UCSD-AML1 (cell line): ENCODE data around the gene FGF1.

Experiments
- DNase-seq: peaks from one replicate; lab custom pipeline; 2025; ENCODE audit not compliant: unreplicated experiment; lab: John Stamatoyannopoulos, UW

Gene FGF1

DNA sequence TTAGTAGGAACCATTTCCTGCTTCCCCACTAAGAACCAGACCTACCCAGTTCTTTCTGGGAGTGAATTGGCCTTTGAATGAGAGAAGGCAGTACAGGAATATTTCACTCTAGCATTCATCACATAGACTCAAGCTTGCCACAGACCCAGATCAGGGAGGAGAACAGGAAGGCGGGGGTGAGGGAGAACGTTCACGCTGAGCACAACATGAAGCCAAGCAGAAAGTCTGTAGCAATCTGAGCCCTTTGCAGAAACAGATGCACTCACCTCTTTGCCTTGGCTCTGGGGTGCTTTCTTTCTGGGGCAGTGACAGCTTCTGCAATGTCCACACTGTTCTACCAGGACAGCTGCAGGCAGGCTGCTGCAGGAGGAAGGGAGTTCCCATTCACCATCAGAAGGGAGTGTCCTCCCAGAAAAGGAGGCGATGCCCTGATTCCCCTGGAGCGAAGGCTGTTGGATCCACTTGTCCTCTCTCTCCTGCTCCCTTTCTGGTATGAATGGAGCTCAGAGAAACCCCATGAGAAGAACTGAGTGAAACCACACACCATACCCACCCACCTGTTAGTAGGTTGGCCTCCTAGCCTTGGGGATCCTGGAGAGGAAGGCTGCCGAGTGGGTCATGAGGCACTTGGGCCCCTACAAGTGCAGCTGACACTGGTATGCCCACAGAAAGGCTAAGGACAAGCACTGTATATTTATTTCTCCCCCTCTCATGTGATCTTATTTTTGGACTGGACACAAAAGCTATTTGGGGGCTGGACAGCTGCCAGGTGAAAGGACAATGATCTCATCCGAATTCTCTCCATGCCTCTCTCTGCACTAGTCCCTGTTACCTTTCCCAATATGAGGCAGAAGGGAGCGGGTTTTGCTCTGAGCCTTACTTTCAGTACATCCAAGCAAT lies 11.7 kb upstream of the FGF1 start:
- DNase-seq = no peak

DNA sequence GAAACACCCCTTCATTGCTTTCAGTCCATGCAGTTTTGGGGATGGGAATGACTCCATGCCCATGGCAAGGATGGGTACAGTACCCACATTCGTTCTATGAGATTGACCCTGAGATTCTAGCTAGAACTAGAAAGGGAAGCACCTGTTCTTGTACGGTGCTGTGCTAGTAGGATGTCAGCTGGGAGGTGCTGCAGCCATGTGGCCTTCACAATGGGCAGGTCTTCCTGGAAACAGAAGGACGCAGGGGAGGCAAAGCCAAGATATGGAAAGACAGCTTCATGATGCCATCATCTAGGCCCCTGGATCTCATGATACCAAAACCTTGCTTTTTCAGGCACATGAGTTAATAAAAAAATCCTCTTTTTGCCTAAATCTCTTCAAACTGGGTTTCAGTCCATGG lies 10.5 kb upstream of the FGF1 start:
- no peak for DNase-seq

DNA sequence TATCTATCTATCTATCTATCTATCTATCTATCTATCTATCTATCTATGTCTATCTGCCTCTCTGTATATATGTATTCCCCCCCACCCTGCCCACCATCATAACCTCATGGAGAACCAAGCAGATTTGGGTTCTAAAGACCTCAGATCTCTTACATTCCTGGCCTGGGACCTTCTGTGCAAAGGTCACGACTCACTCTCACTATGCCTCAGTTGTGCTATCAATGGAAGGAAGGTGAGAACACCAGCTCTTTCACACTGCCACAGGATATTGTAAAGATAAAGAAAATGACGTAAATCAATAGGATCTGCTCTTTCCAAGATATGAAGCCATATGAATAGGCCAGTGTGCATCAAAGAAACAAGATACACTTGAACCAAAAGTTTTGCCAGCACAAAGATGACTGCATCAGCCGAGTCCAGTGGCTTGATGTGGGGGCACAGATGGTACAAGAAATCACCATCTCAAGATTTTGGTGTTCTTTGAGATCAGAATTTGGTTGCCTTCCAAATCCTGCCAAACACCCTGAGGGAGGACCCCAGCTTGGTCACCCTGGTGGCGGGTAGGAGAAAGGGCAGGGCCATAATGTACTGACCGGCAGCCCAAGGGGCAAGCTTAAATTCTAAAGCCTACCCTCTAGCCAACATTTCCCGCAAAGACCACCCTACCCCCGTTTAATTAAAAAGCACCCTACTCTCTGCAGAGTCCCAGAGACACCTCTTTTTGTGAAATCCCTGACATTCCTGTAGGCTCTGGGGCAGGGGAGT lies 8.4 kb upstream of the FGF1 start:
- no peak for DNase-seq

DNA sequence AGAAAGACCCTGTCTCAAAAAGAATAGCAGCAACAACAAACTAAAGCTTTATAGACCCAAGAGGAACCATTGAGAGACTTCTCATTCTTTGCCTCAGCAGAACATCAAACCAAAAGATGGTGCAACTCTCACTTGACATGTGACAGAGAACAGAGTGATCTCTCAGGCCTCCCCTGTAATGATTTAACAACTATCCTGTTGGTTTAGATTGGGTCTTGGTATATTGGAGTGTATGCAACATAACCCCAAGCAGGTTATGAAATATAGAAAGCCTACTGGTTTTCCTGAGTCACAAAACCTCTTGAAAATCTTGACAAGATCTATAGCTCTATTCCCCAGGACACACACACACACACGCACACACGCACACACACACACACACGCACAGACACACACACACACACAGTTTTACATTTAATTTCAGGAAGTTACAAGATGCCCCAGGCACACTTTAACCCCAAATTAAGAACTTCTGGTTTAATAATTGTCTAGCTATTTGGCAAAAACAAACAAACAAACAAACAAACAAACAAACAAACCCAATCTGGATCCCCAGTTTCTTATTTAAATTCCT lies 6.5 kb upstream of the FGF1 start:
- no peak for DNase-seq

DNA sequence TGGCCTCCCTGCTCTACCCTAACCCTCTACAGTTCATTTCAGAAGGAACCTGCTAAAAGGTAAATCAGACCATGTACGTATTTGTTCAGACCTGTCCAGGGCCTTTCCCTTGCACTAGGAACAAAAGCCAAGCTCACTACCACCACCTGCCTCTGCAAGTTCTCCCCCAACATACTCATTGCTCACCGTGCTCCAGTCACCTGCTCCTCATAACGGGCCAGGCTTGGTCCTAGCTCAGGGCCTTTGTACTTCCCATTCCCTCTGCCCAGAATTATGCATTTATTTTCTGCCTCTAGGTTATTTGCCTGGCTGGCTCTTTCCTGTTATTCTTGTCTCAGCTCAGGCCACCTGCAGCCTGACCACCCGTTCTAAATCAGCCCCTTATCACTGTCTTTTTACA lies 4.8 kb upstream of the FGF1 start:
- DNase-seq = no peak

DNA sequence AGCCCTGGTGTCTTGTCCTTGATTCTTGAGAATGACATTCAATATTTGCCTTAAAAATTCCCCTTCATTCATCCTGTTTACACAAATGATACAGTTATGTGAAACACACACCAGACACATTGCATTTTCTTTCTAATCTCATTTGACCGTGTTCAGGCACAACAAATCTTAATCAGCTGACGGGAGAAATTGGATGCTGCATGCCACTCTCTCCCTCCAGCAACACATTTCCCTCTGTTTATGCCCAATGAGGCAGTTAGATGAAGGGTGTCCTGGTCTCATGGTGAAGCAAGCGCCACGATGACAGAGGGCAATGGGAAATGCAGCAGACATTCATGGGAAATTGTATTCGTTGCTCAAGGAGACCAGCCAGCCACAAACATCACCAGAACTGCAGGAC lies 3.2 kb upstream of the FGF1 start:
- no peak for DNase-seq

DNA sequence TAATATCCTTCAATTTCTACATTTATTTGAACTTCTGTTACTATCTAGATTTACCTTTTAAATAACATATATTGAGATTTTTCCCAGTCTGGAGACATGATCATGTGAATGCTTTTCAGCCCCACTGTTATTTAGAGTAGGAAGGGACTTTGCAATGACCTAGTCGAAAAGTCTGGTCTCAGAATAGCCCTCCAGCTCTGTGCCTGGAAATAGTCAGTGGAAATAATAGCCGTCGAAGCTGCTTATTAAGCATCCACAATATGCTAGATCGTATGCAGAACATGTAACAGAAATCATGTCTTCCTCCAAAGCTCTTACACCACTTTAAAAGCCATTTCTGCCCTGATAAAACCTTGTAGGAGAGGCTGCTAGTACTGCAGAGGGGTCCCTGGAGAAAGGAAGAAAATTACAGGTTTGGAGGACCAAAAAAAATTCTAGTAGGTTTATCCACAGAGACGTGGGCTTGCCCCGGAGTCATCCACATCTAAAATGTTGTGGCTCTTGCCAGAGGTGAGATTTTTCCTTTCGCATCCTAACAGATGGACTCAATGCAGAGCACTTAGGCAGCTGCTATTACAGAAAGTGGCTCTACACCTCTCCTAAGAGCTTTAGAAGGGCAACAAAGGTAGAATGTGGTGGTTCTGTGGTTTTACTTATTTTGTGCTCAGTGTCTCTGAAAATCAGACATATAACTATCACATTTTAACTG lies 2.5 kb upstream of the FGF1 start:
- DNase-seq = no peak

DNA sequence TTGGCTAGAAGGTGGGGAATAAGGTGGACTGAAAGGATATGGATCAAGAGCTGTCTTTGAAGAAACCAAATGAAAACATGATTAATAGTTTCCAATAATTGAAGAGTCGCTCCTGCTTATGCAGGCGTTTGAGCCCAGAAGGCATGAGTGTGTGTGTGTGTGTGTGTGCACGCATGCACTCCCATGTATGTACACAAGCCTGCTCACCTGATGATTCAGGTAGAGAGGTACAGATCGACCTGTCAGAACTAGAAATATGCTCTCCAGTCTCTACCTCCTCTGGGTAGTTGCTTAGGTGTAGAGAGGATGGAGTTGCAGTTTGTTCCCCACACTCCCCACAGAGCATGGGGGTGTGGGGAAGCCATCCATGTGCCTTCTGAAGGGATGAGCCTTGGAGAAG lies 1.1 kb upstream of the FGF1 start:
- DNase-seq = no peak

DNA sequence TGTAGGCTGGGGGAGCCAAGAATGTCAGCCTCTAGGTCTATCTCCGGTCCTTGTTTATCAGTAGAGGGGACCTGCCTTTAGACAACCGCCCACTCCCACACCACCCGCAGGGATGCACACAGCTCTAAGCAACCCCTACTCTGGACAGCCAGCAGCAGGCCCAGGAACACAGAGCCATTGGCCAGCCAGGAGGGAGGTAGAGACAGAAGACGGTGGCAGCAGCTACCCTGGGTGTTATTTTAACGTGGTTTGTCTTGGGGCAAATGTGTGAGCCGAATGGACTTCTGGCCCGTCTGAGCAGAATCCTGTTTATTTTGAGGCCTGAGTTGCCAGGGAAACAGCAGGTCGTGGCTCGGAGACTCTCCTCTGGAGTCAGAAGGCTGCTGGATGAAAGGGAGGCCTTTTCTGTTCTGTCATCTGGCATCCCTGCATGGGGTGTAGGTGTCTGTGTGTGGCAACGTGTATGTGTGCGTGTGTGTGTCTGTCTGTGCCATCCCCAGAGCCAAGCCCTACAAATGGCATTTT lies 382 bp upstream of the FGF1 start:
- no peak for DNase-seq

DNA sequence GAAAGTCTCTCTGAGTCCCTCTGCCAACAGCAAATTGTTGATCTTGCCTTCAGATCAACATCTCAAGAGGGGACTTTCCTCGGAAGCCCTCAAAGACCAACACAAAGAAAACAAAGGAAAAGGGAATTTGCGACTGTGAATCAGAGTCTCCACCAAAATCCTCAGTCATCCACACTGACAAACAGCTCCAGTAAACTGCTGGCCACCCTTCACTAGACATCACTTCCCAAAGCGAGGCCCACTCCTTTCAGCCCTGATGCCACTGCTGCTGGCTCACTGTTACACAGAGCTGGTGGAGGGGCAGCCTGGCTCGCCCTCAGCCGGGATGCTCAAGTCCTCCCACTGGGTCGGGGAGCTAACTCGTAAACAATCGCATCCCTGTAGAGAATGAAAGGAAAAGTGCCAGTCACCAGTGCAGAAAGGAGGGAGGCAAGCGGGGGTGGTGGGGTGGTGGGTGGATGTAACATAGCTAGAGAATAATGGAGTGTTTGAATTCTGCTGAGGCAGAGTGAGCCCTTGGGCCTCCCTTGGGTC lies 1.3 kb downstream of the FGF1 start:
- no peak for DNase-seq

DNA sequence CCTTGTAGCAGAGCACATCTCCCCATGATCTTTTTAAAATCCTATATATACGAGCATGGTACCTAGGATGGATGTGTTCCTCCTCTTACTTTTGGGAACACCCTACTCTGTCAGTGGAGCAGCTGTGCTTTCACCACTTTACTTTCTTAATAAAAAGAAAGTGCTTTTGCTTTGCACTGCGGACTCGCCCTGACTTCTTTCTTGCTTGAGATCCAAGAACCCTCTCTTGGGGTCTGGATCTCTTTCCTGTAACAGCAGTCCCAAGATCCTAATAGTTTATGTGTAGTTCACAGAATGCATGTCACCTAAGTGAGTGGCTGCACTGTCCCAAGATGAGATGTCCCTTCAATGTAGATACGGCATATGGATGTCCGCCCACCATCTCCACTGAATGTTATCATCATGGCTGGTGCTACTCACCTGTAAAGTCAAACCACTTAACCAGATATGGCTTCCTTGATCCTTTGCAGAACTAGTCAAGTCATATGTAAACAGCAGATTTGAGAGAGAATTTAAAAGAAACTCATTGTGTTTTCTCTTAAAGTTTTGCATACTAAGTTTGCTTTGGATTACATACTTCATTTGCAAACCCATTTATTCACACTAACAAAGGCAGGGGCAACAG lies 1.9 kb downstream of the FGF1 start:
- DNase-seq = no peak

DNA sequence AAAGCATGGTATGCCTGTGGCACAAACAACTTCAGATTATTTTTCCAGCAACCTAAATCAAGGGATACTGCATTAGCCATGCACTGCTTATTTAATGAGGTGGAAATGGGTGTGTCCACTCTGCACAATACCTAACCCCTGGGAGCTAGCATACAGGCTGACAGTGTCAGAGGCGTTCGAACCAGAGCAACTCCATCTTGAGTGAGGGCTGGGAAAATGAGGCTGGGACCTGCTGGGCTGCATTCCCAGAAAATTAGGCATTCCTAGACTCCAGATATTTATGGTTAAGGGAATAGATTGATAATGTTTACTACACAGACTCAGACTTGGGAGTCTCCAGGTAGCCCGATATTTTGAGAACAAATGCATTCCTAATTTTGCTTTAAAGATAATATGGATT lies 2.8 kb downstream of the FGF1 start:
- DNase-seq = no peak

DNA sequence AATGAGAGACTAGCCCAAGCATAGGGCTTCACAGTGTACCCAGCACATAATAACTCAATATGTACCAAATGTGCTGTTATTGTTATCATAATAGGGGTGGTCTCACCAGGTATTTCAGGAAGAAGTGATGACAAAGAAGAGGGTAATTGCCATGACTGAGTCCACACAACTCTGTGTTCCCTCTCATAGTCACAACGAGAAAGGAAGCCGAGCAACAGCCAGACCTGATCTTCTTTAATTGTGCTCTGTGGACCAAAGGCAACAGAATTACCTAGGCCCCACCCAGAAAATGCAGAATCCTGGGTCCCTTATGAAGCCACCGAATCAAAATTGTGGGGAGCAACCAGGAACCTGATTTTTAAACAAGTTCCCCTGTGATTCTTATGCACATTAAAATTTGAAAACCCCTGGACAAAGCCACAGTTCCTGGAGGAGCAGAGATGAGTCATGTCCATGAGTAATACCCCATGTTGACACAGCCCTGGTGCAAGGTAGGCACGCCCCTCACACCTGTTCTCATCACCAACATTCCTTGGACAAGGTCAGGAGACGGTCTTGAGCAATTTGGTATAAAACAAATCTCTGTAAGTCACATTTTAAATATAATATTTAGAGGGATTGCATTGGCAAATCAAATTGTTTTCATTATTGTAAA lies 5.2 kb downstream of the FGF1 start:
- no peak for DNase-seq

DNA sequence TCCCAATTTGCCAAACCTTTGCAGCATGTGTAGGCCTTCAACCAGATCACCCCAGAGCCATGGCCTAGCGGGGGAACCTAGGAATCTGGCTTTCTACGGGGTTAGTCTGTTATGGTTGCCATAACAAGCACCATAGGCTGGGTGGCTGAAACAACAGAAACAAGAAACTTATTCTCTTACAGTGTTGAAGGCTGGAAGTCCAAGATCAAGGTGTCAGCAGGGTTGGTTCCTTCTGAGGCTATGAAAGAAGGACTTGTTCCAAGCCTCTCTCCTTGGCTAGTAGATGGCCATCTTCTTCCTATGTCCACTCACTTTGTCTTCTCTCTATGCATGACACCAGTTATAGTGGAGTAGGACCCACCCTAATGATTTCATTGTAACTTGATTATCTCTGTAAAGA lies 6.1 kb downstream of the FGF1 start:
- DNase-seq = no peak

DNA sequence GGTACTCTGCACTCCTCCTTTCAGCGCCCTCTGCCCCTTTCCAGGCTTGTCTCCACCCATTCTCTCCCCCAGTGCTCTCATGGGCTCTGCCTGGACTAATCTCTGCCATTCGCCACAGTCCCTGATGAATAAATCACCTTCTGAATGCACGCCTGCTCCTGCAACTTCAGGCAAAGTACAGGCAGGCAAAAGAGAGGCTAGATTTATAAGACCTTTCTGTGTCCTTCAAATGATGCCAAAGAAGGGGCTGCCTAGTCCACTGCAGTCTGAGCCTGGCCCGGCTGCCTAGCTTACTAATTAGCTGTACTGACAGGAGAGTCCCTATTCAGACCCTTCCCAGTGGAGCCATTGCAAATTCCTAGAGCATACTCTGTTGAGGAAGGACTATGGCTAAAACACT lies 7.4 kb downstream of the FGF1 start:
- DNase-seq = no peak

DNA sequence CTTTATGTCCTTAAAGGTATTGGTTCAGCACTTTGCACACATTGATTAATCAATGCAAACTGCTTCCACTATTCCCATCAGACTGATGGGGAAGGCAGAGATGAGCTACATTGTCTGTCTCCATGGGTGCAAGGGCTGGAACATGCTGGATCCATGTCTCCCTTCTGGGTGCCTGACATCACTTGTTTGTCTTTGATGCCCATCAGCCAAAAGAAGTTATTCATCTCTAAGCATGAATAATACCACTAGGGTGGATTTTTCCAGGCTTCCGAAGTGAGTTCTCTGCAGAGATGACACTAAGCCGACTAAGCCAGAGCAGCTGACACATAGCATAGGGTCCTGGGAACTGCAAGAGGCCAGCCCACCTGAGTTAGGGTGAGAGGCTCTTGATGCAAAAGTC lies 8.7 kb downstream of the FGF1 start:
- DNase-seq = no peak

DNA sequence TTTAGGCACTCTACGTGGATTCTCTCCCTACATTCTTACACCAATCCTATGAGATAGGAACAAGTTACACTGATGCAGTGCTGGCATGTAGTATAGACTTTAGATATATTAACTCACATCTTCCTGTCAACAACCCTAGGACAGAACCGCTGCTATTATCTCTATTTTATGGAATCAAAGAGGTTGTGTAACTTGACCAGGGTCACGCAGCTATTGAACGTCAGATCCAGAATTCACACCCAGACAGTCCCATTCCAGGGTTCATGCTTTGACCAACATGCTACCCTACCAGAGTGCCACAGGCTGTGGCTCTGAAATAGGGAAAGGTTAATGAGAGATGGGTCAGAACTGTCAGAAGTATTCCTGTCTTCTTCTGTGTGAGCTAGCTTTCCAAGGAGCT lies 9.6 kb downstream of the FGF1 start:
- DNase-seq = no peak

DNA sequence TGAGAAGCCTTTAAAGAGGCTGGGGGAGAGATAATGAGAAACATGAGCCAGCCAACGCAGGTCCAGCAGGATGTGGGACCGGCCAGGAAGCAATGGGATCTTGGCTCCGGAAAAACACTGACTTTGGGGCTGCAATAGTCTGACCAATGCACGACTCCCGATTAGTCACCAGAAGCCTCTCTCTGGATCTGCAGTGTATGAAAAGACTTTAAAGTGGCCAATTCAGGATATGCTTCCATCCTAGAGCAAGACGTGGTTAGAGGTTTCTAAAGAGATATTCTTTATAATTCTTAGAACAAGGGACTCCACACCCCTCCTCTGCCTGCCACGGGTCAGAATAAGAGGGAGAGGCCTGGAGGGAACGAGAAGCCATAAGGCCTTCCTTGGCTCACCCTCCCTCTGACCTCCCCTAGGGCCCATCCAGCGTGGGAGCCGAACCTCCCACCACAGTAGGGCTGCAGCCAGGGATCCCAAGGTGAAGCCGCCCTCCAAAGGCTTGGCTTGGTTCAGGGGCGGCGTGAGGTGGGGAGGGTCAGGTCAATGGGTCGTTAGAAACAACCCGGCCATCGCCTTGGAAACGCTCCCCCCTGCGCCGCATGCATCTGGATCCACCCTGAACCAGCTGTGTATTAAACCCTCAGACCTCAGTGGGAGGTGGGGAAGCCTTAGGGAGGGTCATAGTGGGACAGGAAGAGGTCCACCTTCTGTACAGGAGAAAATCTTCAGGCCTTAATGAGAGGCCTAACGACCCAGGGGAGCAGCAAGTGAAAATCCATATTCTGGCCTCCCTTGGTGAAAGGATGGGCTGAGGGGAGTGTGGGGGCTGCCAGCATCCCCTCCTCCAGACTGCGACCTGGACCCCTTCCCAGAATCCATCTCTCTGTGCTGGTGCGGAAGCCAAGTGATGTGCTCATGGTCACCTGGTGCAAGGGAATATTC lies 11.1 kb downstream of the FGF1 start:
- DNase-seq = no peak

DNA sequence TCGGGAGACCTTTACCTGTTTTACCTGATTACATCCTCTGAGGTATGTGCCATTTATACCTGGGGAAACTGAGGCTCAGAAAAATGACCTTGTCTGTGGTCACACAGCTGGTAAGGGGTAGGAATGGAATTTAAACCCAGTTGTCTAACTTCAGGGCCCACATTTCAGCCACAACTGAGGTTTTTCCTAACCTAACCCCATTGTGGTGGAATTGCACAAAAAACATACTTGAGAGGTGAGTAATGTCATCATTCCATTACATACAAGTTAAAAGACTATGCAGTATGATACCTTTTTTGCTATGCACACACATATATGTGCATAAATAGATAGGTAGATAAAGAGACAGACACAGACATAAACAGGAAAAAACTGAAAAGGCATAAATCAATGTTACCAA lies 14.1 kb downstream of the FGF1 start:
- no peak for DNase-seq
